Mesendoderm (in vitro differentiated cells): ENCODE data around the gene MYOZ2.
"Not testable (repeated sequence)": the region's sequence is repeated elsewhere in the genome, so short reads cannot be mapped to it uniquely, and the experiment has no call there.

Experiments used
- DNase-seq: peaks from one replicate; pipeline ENCODE4 v3.0.0; 2013
- H2AK5ac ChIP-seq: 2 replicates; pipeline ENCODE4 v1.6.1; 2013; ENCODE audit warnings: low read length, inconsistent platforms
- H2BK120ac ChIP-seq: 2 replicates; pipeline ENCODE4 v1.6.1; 2013; ENCODE audit warnings: low read depth, mild to moderate bottlenecking, low read length, moderate library complexity, mixed read lengths
- H2BK15ac ChIP-seq: replicated peaks from 2 replicates; pipeline ENCODE4 v1.6.1; 2013; ENCODE audit warnings: low read depth, mild to moderate bottlenecking, moderate library complexity
- H2BK5ac ChIP-seq: 2 replicates; pipeline ENCODE4 v1.6.1; 2013; ENCODE audit warnings: low read length, inconsistent platforms
- H3K18ac ChIP-seq: 2 replicates; pipeline ENCODE4 v1.6.1; 2013; ENCODE audit warnings: mild to moderate bottlenecking, low read length, mixed read lengths
- H3K23ac ChIP-seq: one replicate; pipeline ENCODE4 v1.6.1; 2013; ENCODE audit warnings: low read length
- H3K27ac ChIP-seq: 2 replicates; pipeline ENCODE4 v1.5.1; 2013; ENCODE audit warnings: low read depth, mild to moderate bottlenecking, inconsistent platforms, low read length, moderate library complexity
- H3K27me3 ChIP-seq: 2 replicates; pipeline ENCODE4 v1.6.1; 2013; ENCODE audit warnings: low read length, control low read depth, mild to moderate bottlenecking, inconsistent platforms; ENCODE audit not compliant: insufficient read depth, poor library complexity
- H3K36me3 ChIP-seq: 2 replicates; pipeline ENCODE4 v1.6.1; 2013; ENCODE audit warnings: low read length, inconsistent platforms; ENCODE audit not compliant: control insufficient read depth, insufficient read depth
- H3K4ac ChIP-seq: one replicate; pipeline ENCODE4 v1.6.1; 2013; ENCODE audit warnings: low read depth, mild to moderate bottlenecking, low read length, moderate library complexity
- H3K4me1 ChIP-seq: 2 replicates; pipeline ENCODE4 v1.6.1; 2013; ENCODE audit warnings: low read depth, low read length, inconsistent platforms; ENCODE audit not compliant: control insufficient read depth
- H3K4me2 ChIP-seq: 2 replicates; pipeline ENCODE4 v1.6.1; 2013; ENCODE audit warnings: low read length
- H3K4me3 ChIP-seq: 2 replicates; pipeline ENCODE4 v1.5.1; 2013; ENCODE audit warnings: mild to moderate bottlenecking, low read length
- H3K56ac ChIP-seq: one replicate; pipeline ENCODE4 v1.6.1; 2013; ENCODE audit warnings: low read length
- H3K79me1 ChIP-seq: 2 replicates; pipeline ENCODE4 v1.6.1; 2013; ENCODE audit warnings: low read length, inconsistent platforms
- H3K79me2 ChIP-seq: 2 replicates; pipeline ENCODE4 v1.6.1; 2013; ENCODE audit warnings: mild to moderate bottlenecking, low read length; ENCODE audit not compliant: control insufficient read depth, insufficient read depth
- H3K9ac ChIP-seq: 2 replicates; pipeline ENCODE4 v1.6.1; 2013; ENCODE audit warnings: low read length, inconsistent platforms
- H4K5ac ChIP-seq: one replicate; pipeline ENCODE4 v1.6.1; 2013; ENCODE audit warnings: low read length
- H4K8ac ChIP-seq: one replicate; pipeline ENCODE4 v1.6.1; 2013; ENCODE audit warnings: low read depth, mild to moderate bottlenecking, control low read depth, low read length, moderate library complexity
- WGBS: extraction: QIAGEN DNeasy Blood & Tissue Kit; methylation state at CpG from one replicate; pipeline ENCODE4 v1.1.7; 2013; ENCODE audit warnings: low lambda C conversion rate, missing lambda C conversion rate; ENCODE audit not compliant: insufficient coverage; ENCODE audit errors: extremely low coverage; 5-methylcytosine and 5-hydroxymethylcytosine counted together

MYOZ2 gene

GRCh38 chr4:119139822-119140252 lies 4.2 kb downstream of the MYOZ2 start:
- Histone ChIP-seq H4K5ac (no peak overlapping the region), H3K27ac (no peak overlapping the region)

GRCh38 chr4:119141283-119141682 lies 5.7 kb downstream of the MYOZ2 start:
- not testable (repeated sequence) for H3K79me1 ChIP-seq

More at GRCh38 chr4:119139822-119140252, 4.2 kb downstream of the MYOZ2 start:
- Histone ChIP-seq H3K4ac (no peak overlapping the region), H3K23ac (no peak overlapping the region), H4K8ac (no peak overlapping the region), H2BK120ac (no peak overlapping the region), H3K36me3 (no peaks in the 10 kb centered on the region), H3K18ac (no peak overlapping the region), H3K4me2 (no peak overlapping the region), H2AK5ac (no peak overlapping the region), H3K4me3 (no peak overlapping the region), H3K79me1 (no peaks in the 10 kb centered on the region), H2BK15ac (no peak overlapping the region), H2BK5ac (no peak overlapping the region), H3K79me2 (no peaks in the 10 kb centered on the region), H3K56ac (no peak overlapping the region), H3K9ac (no peak overlapping the region), H3K27me3 (no peaks in the 10 kb centered on the region), H3K4me1 (no peaks in the 10 kb centered on the region)
- WGBS: no CpG with 5 or more reads among the region's 2 CpGs
- no peak for DNase-seq

GRCh38 chr4:119142833-119143232 lies 7.2 kb downstream of the MYOZ2 start:
- H3K9ac ChIP-seq: no peak overlapping the region
- H2BK15ac ChIP-seq: no peak overlapping the region
- no peak overlapping the region for H3K56ac ChIP-seq
- no peaks in the 10 kb centered on the region for H3K4me1 ChIP-seq
- H3K4me2 ChIP-seq: no peak overlapping the region
- H3K23ac ChIP-seq: no peak overlapping the region
- no peak overlapping the region for H4K8ac ChIP-seq
- H3K18ac ChIP-seq: no peak overlapping the region
- H3K27ac ChIP-seq: no peak overlapping the region
- H3K36me3 ChIP-seq: no peaks in the 10 kb centered on the region
- no peak overlapping the region for H4K5ac ChIP-seq
- no peaks in the 10 kb centered on the region for H3K79me1 ChIP-seq
- H3K79me2 ChIP-seq: no peaks in the 10 kb centered on the region
- H2AK5ac ChIP-seq: no peak overlapping the region
- no peaks in the 10 kb centered on the region for H3K27me3 ChIP-seq
- H2BK5ac ChIP-seq: no peak overlapping the region
- H2BK120ac ChIP-seq: no peak overlapping the region
- no peak overlapping the region for H3K4ac ChIP-seq
- no peak overlapping the region for H3K4me3 ChIP-seq
- no peak for DNase-seq

More at GRCh38 chr4:119141283-119141682, 5.7 kb downstream of the MYOZ2 start:
- not testable (repeated sequence) for H3K23ac ChIP-seq, H2BK5ac ChIP-seq, H3K4ac ChIP-seq, H2AK5ac ChIP-seq, H3K4me1 ChIP-seq, H4K8ac ChIP-seq, H3K27ac ChIP-seq, H3K56ac ChIP-seq, H3K18ac ChIP-seq, H3K36me3 ChIP-seq, DNase-seq, H3K9ac ChIP-seq, H2BK120ac ChIP-seq, H3K27me3 ChIP-seq, H3K4me2 ChIP-seq, H3K79me2 ChIP-seq, H3K4me3 ChIP-seq, H2BK15ac ChIP-seq, H4K5ac ChIP-seq
- WGBS: no CpG with 5 or more reads among the region's 4 CpGs

GRCh38 chr4:119143341-119143740 lies 7.7 kb downstream of the MYOZ2 start:
- not testable (repeated sequence) for H3K27ac ChIP-seq, H3K23ac ChIP-seq, H3K4ac ChIP-seq, H2AK5ac ChIP-seq, H3K18ac ChIP-seq, H2BK120ac ChIP-seq, H3K4me3 ChIP-seq, H4K5ac ChIP-seq, H3K79me1 ChIP-seq, H3K27me3 ChIP-seq, DNase-seq, H3K36me3 ChIP-seq, H3K56ac ChIP-seq, H2BK5ac ChIP-seq, H3K79me2 ChIP-seq, H3K9ac ChIP-seq, H3K4me2 ChIP-seq, H3K4me1 ChIP-seq, H2BK15ac ChIP-seq, H4K8ac ChIP-seq
- WGBS: no CpG with 5 or more reads among the region's 10 CpGs

- Histone ChIP-seq H3K79me2 (no peaks in the 10 kb centered on the region), H3K23ac (no peak overlapping the region), H3K27me3 (no peaks in the 10 kb centered on the region), H4K8ac (no peak overlapping the region), H3K9ac (no peak overlapping the region), H2AK5ac (no peak overlapping the region), H3K79me1 (no peaks in the 10 kb centered on the region), H3K4me3 (no peak overlapping the region), H3K4me2 (no peak overlapping the region), H3K56ac (no peak overlapping the region), H3K18ac (no peak overlapping the region), H3K36me3 (no peaks in the 10 kb centered on the region), H3K4me1 (no peaks in the 10 kb centered on the region), H2BK15ac (no peak overlapping the region), H3K4ac (no peak overlapping the region), H3K27ac (no peak overlapping the region), H4K5ac (no peak overlapping the region), H2BK5ac (no peak overlapping the region), H2BK120ac (no peak overlapping the region)
- DNase-seq: no peak
- no CpG with 5 or more reads among the region's 7 CpGs for WGBS
Measured at GRCh38 chr4:119149110-119149509, 13.5 kb downstream of the MYOZ2 start.

- no CpG with 5 or more reads among the region's 2 CpGs for WGBS
- H2BK5ac ChIP-seq: no peak overlapping the region
Measured at GRCh38 chr4:119151161-119151560, 15.5 kb downstream of the MYOZ2 start.

More at GRCh38 chr4:119151161-119151560, 15.5 kb downstream of the MYOZ2 start:
- no peak overlapping the region for H3K27ac ChIP-seq
- no peak overlapping the region for H3K4ac ChIP-seq
- no peak overlapping the region for H2AK5ac ChIP-seq
- no peaks in the 10 kb centered on the region for H3K36me3 ChIP-seq
- no peak overlapping the region for H3K9ac ChIP-seq
- DNase-seq: no peak
- no peak overlapping the region for H2BK15ac ChIP-seq
- H3K23ac ChIP-seq: no peak overlapping the region
- no peaks in the 10 kb centered on the region for H3K79me2 ChIP-seq
- no peaks in the 10 kb centered on the region for H3K27me3 ChIP-seq
- no peak overlapping the region for H2BK120ac ChIP-seq
- no peak overlapping the region for H3K18ac ChIP-seq
- no peak overlapping the region for H4K8ac ChIP-seq
- no peaks in the 10 kb centered on the region for H3K4me1 ChIP-seq
- H3K4me3 ChIP-seq: no peak overlapping the region
- H3K56ac ChIP-seq: no peak overlapping the region
- no peak overlapping the region for H3K4me2 ChIP-seq
- no peak overlapping the region for H4K5ac ChIP-seq
- no peaks in the 10 kb centered on the region for H3K79me1 ChIP-seq
